ENCODE data around the gene OR6C76.
"Not testable (repeated sequence)": the region's sequence is repeated elsewhere in the genome, so short reads cannot be mapped to it uniquely, and the experiment has no call there.

Gene OR6C76

GRCh38 chr12:55464926-55465325 lies 38.9 kb downstream of the OR6C76 start:
- FAIRE-seq; DNase-seq (ENCODE audit: extremely low spot score, insufficient read length, low read depth): not testable (repeated sequence)

DNA sequence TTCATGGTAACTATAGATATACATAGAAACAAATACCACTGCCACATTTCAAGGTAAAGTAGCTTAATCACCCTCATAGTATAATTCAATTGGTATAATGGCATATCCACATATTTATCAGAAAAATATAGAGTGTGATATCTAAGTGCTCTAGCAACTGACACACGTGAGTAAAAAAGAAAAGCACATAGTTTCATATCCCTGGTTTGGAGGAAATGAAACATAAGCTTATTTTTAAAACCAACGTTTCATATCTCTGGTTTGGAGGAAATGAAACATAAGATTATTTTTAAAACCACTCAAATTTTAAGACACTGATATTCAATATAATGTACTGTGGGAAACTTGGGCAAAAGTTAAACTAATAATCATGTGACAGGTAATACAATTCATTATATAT lies 41.8 kb downstream of the OR6C76 start:
- FAIRE-seq (no peak), DNase-seq (ENCODE audit: extremely low spot score, insufficient read length, low read depth) (peak; percentile 2)

- no peak for DNase-seq (ENCODE audit: extremely low spot score, insufficient read length, low read depth)
- no peak for FAIRE-seq
Observed at GRCh38 chr12:55469291-55469690, 43.2 kb downstream of the OR6C76 start.

GRCh38 chr12:55470088-55470829 lies 44.2 kb downstream of the OR6C76 start, which contains the start of gene OR6C70:
TSS of gene OR6C70 (minus strand) at chr12:55470138. CDS start at chr12:55470138, 0 bp downstream.
- DNase-seq (ENCODE audit: extremely low spot score, insufficient read length, low read depth) (no peak), FAIRE-seq (no peak)

- FAIRE-seq (no peak), DNase-seq (ENCODE audit: extremely low spot score, insufficient read length, low read depth) (no peak)
Observed at GRCh38 chr12:55472264-55472663, 46.2 kb downstream of the OR6C76 start.
